Embryonic facial prominence (tissue), 1 donor: ENCODE results near the gene CCDC187.
"Not testable (repeated sequence)": the region's sequence is repeated elsewhere in the genome, so short reads cannot be mapped to it uniquely, and the experiment has no call there.

Experiments
- DNase-seq: peaks from one replicate; pipeline ENCODE4 v3.0.0-alpha.2; 2016; ENCODE audit errors: extremely low spot score

Gene CCDC187

DNA sequence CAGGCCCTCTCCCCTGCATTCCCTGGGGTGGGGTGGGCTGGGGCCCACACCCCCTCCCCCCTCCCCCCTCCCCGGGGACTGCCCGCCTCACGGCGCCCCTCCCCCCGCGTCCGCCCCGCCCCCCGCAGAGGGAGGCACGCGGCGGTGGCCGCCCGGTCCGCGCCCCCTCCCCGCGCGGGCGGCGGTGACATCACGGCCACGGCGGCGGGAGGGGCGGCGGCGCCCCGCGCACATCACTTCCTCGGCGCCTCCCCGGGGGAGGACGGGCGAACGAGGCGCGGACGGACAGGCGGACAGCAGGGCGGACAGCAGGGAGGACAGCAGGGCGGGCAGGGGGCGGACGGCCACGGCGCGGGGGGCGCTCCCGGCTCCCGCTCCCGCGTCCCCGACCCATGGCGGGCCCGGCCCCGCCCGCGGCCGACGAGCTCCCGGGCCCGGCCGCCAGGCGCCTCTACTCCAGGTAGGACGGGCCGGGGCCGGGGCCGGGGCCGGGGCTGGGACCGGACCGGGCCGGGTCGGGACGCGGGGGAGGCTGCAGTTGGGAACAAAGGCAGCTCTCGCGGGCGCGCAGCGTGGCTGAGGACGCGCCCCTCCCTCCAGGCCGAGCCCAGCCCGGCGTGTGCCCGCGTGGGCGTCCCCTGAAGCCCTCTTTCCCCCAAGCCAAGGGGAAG lies 23.5 kb upstream of the CCDC187 start, which contains the start of gene GPSM1:
TSS of gene GPSM1 (plus strand) at position 236 of the 671 bp plus-strand sequence. CDS start at position 393, 157 bp downstream.
- DNase-seq = no peak

DNA sequence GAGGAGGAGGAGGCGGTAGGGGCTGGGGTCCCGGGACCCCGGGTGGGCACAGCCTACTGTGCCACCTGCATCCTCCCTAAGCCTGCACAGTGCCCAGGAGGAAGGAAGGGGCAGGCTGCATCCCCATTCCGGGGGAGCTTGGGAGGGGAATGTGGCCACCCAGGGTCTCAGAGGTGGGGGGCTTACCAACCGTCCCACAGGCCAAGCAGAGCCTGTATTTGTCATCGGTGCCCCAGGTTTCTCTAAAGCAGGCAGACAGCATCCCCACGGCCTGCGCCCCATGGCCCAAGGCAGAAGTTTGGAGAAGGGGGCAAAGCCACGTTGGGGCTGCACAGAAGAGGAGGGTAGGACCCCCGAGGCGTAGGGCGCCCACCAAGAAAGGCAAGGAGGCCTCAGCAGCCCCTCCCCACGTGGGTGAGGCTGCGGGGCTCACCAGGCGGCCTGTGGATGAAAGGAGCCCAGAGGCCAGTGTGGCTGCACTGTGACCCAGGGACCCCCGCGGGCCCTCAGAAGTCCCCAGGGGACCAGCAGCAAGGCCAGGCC lies 22.9 kb upstream of the CCDC187 start:
- DNase-seq = no peak

DNA sequence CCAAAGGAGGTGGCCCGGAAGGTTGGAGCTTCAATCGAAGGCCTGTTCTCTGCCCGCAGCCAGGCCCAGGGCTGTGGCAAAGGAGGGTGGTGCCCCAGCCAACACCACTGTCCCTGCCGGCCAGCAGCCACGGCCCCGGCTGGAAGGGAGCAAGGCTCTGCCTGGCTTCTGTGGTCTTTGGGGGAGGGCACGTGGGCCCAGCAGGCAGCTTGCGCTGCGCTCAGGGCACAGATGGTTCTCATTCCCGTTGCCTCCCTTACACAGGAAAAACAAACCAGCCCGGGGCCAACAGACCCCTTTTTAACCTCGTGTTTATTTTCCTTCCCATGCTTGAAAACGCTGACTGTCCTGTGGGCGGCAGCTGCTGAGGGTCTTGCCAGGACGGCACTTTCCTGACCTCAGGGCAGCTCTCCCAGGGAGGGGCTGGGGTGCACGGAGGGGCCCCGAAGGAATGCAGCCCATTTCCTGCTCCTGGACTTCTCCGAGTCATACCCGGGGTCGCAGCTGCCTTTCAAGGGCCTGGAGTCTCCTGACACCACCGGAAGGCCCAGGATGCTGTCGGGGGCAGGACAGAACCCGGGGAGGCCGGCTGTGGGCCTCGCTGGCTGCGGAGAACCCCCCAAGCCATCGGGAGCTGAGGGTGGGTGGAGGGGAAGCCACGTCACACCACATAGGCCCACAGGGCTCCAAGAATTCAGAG lies 22.3 kb upstream of the CCDC187 start:
- DNase-seq = peak; percentile 42

DNA sequence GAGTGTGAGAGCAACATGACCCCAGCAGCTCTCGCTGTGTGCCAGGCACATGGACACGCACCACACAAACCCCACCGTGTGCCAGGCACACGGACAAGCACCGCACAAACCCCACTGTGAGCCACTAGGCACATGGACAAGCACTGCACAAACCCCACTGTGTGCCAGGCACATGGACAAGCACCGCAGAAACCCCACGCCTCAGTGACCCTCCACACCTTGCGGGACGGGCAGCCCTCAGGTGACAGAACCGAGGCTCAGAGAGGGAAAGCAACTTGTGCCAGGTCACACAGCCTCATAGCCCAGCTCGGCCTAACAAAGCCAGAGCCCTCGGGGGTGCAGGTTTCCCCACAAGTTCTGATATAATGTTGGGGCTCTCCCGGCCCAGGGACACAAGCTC lies 21.5 kb upstream of the CCDC187 start:
- no peak for DNase-seq

DNA sequence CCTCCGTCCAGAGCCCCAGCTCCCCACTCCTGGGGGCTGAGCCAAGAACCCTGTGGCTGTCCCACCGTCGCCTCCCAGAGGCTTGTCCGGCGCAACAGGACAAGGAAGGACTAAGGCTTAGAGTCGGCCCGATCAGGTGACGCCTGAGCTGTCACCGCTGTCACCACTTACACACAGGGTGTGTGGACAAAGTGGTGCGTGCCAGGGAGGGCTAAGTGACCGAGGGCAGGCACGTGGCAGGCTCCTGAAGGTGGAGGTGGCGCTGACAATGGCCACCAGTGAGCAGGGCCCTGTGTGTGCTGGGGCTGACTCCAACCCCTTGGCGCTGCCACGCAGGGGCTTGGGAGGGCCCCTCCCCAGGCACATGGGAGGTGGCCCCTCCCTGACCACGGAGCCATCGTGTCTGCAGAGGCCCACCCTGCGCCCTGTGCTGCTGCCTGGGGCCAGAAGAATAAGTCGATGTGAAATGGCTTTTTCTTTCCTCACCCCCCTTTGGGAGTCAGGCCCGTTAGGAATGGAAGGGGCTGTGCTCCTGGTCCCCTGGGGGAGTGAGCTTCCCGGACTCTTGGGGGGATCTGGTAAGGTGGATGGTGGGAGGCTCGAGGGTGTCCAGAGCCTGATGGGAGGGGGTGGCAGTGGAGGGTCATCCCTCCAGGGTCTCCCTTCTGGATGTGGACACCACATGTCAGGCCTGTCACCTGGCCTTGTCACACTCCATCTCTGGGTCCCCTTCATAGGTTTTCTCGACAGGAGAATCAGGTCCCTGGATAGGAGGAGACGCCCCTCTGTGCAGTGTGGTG lies 20.8 kb upstream of the CCDC187 start:
- no peak for DNase-seq

DNA sequence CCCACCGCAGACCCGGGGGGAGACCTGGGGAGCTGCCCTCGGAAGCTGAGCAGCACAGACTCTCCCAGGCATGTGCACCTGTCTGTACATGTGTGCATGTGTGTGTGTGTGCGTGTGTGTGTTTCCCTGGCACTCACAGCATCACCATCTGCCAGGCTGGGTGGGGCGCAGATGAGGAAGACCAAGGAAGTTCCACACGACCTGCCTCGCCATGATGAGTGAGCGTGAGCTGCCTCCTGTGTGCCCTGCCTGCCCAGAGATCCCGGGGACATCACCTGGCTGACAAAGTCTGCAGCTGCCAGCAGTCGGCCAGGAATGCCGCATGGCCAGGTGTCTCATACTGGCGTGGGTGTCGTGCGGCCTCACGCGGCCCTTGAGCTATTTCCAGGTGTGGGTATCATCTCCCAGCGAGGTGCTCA lies 19.5 kb upstream of the CCDC187 start:
- no peak for DNase-seq

DNA sequence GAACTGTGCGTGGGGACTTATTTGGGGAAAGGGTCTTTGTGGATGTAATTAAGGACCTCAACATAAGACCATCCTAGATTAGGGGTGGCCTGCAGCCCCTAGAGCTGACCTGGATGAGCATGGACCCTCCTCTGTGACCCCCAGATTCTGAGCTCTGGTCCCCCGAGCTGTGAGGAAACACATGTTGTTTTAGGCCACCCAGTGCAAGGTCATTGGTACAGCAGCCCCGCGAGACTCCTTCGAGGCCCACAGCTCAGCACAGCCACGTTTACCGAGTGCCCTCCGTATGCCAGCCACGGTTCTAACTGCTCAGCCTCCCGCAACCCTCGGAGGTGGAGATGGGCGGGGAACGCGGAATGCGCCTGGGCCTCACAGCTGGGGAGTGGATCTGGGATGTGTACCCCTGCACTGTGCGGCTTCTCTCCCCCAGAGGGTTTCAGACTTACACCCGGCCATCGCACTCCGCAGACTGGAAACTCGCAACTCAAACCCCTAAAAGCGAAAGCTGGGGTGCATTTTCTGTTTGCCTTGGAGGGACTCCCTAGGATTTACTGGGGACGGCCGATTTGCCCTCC lies 18.9 kb upstream of the CCDC187 start:
- DNase-seq = no peak

DNA sequence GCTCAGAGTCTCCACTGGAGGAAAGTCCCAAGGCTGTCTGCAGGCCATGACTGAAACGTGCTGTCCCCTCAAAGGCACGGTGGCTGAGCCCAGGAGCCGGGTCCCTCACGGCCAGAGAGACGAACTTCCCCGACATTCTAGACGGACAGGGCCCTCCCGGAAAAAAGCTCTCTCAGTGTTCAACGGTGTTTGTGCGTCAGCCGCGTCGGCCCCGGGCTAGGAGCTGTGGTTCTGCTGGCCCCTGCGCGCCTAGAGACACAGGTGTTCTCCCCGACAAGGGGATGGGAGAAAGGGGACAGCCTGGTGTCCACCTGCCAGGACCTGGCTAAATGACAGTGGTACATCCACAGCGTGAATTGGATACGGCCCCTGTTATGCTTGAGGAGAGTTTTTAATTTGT lies 17.7 kb upstream of the CCDC187 start:
- DNase-seq = no peak

DNA sequence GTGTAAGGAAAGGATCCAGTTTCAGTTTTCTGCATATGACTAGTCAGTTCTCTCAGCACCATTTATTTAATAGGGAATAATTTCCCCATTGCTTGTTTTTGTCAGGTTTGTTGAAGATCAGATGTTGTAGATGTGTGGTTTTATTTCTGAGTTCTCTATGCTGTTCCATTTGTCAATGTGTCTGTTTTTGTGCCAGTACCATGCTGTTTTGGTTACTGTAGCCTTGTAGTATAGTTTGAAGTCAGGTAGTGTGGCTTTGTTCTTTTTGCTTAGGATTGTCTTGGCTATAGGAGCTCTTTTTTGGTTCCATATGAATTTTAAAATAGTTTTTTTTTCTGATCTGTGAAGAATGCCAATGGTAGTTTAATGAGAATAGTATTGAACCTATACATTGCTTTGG lies 17.1 kb upstream of the CCDC187 start:
- not testable (repeated sequence) for DNase-seq

DNA sequence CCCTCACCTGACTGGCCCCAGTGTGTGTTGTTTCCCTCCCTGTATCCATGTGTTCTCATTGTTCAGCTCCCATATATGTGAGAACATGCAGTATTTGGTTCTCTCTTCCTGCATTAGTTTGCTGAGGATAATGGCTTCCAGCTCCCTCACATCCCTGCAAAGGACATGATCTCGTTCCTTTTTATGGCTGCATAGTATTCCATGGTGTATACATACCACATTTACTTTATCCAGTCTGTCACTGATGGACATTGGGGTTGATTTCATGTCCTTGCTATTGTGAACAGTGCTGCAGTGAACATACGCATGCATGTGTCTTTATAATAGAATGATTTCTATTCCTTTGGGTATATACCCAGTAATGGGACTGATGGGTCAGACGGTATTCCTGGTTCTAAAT lies 16.1 kb upstream of the CCDC187 start:
- DNase-seq = not testable (repeated sequence)

DNA sequence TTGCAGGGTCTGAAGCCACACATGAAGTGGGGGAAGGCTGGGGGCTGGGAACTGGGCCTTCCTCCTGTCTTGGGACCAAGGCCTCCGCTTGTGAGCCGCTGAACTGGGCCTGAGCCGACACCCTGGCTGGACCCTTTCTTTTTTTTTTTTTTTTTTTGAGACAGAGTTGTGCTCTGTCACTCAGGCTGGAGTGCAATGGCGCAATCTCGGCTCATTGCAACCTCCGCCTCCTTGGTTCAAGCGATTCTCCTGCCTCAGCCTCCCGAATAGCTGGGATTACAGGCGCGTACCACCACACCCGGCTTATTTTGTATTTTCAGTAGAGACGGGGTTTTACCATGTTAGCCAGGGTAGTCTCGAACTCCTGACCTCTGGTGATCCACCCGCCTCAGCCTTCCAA lies 15.3 kb upstream of the CCDC187 start:
- DNase-seq = not testable (repeated sequence)

DNA sequence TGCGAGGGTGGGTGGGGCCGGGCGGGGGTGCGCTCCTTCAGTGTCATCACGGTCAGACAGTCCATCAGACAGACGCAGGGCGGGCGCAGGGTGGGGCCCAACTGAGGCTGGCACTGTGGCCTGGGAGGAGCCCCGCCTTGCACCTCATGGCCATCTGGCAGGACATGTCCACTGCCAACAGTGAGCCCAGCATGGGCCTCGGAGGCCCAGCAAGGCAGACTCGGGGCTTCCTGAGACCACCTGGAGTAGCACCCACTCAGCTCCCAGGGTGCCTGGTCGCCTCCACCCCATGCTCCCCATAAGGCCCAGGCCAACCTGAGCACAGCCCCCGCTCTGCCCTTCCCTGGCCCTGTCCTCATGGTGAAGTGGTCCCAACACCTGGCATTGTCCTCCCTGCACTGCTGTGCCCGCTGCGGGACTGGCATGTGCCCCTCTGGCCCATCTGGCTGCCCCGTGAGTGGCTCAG lies 14.9 kb upstream of the CCDC187 start:
- DNase-seq = no peak

DNA sequence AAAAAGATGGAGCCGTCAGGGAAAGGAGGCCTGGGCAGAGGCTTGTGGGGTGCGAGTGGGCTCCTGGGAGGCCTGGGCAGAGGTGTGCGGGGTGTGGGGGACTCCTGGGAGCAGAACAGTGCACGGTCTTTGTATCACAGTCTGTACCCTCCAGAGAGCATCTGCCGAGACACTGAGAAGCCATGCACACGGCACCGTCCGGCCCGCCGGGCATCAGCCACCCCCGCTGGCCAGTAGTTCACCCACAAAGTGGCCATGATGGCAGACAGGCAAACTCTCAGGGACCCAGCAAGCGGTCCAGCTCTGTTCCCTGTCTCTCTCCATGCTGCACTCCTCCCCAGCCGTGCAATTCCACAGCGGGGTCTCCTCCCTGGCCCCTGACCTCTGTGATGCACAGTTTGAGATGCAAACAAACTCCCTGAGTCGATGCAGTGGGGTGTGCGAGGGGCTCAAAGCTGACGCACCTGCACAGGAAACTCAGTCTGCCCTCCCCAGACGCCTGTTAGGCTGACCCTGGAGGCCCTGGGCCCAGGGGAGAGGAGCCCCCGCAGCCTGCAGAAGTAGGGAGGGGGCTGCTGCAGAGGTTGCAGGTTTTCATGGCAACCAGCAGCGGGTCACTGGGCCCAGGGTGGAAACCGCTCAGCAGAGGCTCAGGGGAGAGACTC lies 14.3 kb upstream of the CCDC187 start:
- DNase-seq = no peak

DNA sequence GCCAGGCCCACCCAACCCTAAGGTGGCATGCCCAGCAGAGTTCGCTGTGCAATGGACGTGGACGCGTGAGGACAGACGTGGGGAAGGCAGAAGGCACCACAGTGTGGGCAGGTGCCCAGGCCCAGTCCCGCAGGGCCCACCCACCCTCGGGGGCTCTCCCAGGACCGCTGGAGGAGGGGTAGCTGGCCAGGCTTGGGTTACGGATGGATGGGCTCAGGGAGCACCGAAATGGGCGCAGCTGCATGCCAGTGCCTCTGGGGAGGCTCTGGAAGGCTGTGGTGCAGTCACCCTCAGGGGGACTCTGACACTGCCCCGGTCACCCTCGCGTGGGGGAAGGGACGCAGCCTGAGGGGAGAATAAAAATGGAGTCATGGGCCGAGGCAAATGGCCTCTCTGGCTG lies 13.8 kb upstream of the CCDC187 start:
- DNase-seq = no peak

DNA sequence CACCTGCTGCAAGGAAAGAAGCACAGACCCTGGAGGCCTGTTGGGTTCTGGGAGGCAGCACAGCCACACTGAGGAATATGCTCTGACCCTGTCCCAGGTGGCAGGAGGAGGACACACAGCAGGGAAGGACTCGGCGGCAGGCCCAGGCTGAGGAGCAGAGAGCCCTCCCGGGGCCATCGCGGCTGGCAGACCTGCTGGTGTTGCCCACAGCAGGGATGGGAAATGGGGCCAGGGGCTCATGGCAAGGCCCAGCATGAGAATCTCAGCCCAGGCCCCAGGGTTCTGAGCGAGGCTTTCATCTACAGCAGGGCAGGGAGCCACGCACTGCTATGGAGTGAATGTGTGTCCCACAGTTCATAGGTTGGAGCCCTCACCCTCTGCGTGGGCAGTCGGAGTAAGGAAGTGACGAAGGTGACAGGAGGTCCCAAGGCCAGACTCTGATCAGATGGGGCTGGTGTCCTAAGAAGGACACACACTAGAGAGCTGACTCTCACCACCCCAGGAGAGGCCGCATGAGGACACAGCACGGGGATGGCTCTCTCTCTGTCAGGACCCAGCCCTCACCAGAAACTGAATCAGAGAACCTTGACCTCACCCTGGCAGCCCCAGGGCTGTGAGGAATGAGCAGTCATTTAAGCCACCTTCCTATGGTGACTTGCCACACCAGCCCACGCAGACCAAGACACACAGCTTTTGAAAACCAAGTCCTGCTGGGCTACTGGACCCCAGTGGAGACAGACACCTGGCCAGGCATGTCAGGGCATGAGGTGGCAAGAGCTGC lies 13.2 kb upstream of the CCDC187 start:
- DNase-seq = no peak

DNA sequence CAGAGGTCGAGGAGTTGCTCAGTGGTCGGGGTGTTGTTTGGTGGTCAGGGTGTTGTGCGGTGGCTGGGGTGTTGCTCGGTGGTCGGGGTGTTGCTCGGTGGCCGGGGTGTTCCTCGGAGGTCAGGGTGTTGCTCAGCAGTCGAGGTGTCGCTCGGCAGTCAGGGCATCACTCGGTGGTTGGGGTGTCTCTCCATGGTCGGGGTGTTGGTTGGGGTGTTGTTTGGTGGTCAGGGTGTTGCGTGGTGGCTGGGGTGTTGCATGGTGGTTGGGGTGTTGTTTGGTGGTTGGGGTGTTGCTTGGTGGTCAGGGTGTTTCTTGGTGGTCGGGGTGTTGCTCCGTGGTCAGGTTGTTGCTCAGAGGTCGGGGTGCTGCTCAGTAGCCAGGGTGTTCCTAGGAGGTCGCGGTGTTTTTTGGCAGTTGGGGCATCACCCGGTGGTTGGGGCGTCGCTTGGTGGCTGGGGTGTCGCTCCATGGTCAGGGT lies 12.4 kb upstream of the CCDC187 start:
- no peak for DNase-seq

DNA sequence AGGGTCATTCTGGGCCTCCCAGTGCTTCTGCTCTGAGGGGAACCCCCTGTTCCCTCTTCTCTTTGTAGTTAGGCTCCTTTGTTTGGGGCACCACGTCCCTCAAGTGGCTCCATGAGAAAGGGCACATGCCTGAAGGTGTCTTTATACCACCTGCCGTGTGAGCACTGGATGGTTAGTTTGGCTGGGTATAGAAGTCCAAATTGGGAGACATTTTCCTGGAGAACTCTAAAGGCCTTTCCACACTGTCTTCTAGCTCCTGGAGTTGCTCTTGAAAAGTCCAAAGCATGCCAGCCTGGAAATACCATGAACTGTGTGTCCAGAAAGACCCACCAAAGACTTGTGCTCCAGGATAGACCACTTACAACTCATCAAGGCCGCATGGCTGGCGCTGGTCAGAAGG lies 11.1 kb upstream of the CCDC187 start:
- DNase-seq = no peak

DNA sequence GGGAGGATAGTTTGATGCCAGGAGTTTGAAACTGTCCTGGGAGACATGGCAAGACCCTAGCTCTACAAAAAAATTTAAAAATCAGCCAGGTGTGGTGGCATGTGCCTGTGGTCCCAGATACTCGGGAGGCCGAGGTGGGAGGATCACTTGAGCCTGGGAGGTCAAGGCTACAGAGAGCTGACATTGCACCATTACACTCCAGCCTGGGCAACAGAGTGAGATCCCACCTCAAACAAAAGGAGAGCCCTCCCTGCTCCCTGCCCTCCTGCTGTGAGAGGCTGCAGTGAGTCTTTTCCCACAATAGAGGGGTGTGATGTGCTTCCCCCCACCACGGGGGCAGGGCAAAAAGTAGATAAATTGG lies 10.1 kb upstream of the CCDC187 start:
- no peak for DNase-seq

DNA sequence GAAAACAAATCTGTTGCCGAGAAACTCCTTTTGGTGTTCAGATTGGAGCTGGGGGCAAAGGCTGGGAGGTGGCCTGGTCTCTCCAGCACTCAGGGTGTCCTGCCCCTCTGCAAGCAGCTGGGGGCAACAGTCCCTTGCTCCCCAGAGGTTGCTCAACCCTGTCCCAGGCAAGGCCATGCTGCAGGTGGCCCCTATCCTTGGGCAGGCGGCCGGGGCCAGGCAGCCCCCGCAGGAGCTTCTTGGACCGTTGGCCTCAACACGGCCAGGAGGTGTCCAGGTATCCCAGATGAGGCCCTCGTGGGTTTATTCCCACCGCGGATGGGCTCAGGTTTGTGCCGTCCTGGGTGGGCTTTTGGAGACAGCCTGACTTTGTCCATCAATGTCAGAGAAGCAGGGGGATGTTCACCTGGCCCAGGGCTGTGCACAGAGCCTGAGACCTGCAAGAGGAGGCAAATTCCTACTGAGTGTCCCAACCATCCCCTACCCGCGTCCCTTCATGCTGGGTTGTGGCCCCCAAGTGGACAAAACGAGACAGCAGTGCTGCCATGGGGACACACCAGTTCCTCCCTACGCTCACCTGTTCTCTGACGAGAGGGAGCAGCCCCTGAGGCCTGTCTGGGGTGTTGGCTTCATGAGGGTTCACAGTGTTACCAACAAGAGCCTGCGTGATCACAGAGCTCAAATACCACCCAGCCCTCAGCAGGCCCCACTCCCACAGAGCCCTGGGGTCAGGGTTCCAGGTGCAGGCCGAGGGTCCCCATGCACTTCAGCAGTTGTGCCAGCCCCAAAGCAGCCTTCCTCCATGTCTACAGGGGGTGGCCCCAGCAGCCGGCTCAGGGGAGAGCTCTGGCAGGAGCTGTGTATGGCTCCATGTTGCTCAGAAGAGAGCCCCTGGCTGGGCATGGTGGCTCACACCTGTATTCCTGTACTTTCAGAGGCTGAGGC lies 9.5 kb upstream of the CCDC187 start:
- DNase-seq = no peak
